HepG2 (cell line): ENCODE results near the gene IGF2BP3.

Experiments used
- MNT ChIP-seq: fragments of 450-650 bp; IDR thresholded peaks from 2 replicates; pipeline ENCODE4 v1.6.1; 2016
- ZNF589 ChIP-seq: sonication (generic); formaldehyde crosslinking; conservative IDR thresholded peaks from 2 replicates; pipeline ENCODE4 v1.8.0; 2022; ENCODE audit warnings: mild to moderate bottlenecking, moderate library complexity, missing genetic modification reagents

GRCh38 chr7:23292623-23293022 lies 177.7 kb downstream of the IGF2BP3 start:
- TF ChIP-seq ZNF589 (CRISPR knock-in tag) (no peak), MNT (no peak)
